A549 treated with GW870086 at 1 μM for 4 hours (cell line): ENCODE measurements around the gene BMERB1. TPM values are rescaled to one million over a fixed set of nuclear protein-coding genes. Genes with fewer than 3 reads are reported as not detected.

ENCODE experiments used
- total RNA-seq: library from RNA; stranded (reverse); fragments of 200-300 nt; extraction: Qiagen RNA extraction; gene quantifications from 5 replicates; pipeline ENCODE4 v1.2.3, GENCODE V29; 2022; ENCODE audit warnings: low read depth

Gene BMERB1
- 78.0 to 90.1 TPM (median 82.6 TPM) in 5 replicates for total RNA-seq

GRCh38 chr16:15434425-15435215, at the start of gene BMERB1:
TSS of gene BMERB1 (plus strand) at chr16:15434588. CDS start at chr16:15434654, 66 bp downstream.

GRCh38 chr16:15395631-15396508, 38.5 kb upstream of the BMERB1 start, which contains the start of gene MPV17L:
TSS of gene MPV17L (plus strand) at chr16:15395754. CDS start at chr16:15395898, 144 bp downstream.

Other genes starting within 250 kb of the BMERB1 start
- gene NPIPA5, start 56.3 kb upstream of the BMERB1 start, total RNA-seq, result 0.14 to 1.1 TPM (median 0.33 TPM) in 4 of 5 replicates, not detected in the other
- gene MPV17L, start 38.8 kb upstream of the BMERB1 start, total RNA-seq, result 4.6 to 6.0 TPM (median 4.9 TPM) in 5 replicates
- 8.1 to 10.9 TPM (median 10.2 TPM) in 5 replicates for gene MARF1, start 208.6 kb downstream of the BMERB1 start, total RNA-seq
- 29.1 to 44.0 TPM (median 38.7 TPM) in 5 replicates for gene NDE1, start 215.7 kb downstream of the BMERB1 start, total RNA-seq